Activated naive CD4-positive, alpha-beta T cell treated with anti-CD3 and anti-CD28 coated beads for 36 hours (primary cell): Measurements from ENCODE around the gene SFXN1. TPM values are rescaled to one million over a fixed set of nuclear protein-coding genes. Genes with fewer than 3 reads are reported as not detected.

Experiments
- CTCF ChIA-PET: fragments of 350-600 bp; sonication (Branson Sonifier 250); formaldehyde crosslinking; loops from one replicate; lab custom pipeline; 2021; ENCODE audit warnings: antibody characterized with exemption; lab: Charles Lee
- DNase-seq: peaks from one replicate; pipeline ENCODE4 v3.0.0-alpha.2; 2020
- H3K27ac Mint-ChIP-seq: one replicate; pipeline ENCODE4 v1.8.0; 2021; ENCODE audit warnings: mild to moderate bottlenecking, mixed read lengths
- H3K27me3 Mint-ChIP-seq: one replicate; pipeline ENCODE4 v1.8.0; 2021; ENCODE audit warnings: low read depth, mixed read lengths
- H3K36me3 Mint-ChIP-seq: one replicate; pipeline ENCODE4 v1.8.0; 2021; ENCODE audit warnings: low read depth, mixed read lengths
- H3K4me1 Mint-ChIP-seq: one replicate; pipeline ENCODE4 v1.8.0; 2021; ENCODE audit warnings: low read depth, mixed read lengths
- H3K4me3 Mint-ChIP-seq: one replicate; pipeline ENCODE4 v1.8.0; 2021; ENCODE audit warnings: mild to moderate bottlenecking, moderate library complexity, mixed read lengths
- H3K9me3 Mint-ChIP-seq: one replicate; pipeline ENCODE4 v1.8.0; 2021; ENCODE audit warnings: mixed read lengths
- intact Hi-C: fragments of 100-400 bp; cut with micrococcal nuclease; formaldehyde crosslinking; loops from one replicate; pipeline ENCODE4 v1.15.1; 2023
- total RNA-seq, 2 experiments: library from RNA; stranded (reverse); gene quantifications; one replicate each; pipeline ENCODE4 v1.2.3, GENCODE V29; 2021

The SFXN1 gene
- total RNA-seq, 2 experiments from 2014 or later: 350 to 358 TPM

DNA sequence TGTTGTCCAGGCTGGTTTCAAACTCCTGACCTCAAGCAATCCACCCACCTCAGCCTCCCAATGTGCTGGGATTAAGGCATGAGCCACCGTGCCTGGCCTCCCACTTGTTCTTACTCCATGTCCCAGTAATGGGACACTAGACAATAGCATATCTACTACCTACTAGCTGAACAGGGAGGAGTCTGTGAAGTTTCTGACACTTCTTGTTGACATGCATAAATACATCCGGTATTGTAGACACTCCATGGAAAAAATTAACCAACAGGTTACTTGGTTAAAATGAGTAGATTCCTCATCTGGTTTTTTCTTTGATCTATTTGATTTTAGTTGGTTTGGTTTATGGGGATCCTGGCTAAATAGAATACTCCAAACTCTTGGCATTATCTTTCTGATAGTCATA, 88.3 kb downstream of the SFXN1 start:
- H3K36me3 Mint-ChIP-seq: no peaks in the 10 kb centered on the region
- CTCF ChIA-PET: no interaction called here
- no peak overlapping the region for H3K27ac Mint-ChIP-seq
- no peaks in the 10 kb centered on the region for H3K9me3 Mint-ChIP-seq
- DNase-seq: no peak
- no peak overlapping the region for H3K4me3 Mint-ChIP-seq
- no peaks in the 10 kb centered on the region for H3K4me1 Mint-ChIP-seq
- H3K27me3 Mint-ChIP-seq: no peaks in the 10 kb centered on the region
- intact Hi-C loops: no loop called here

DNA sequence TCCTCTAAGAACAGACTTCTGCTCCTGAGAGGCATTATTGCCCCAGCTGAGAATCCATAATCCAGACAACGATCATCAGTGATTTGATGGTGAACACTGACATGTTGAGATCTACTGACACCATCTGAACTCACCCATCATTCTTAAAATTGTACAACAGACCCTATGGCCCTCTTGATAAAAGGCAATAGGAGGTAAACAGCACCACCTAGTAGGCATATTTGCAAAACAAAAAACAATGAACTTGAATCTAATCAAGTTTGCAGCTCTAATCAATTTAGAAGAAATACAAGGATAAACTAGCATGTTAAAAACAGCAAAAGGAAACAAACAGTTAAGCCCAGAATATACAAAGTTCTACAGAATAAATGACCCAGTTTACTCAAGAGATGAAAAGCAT, 89.6 kb downstream of the SFXN1 start:
- Mint-ChIP-seq H3K4me1 (no peaks in the 10 kb centered on the region), H3K36me3 (no peaks in the 10 kb centered on the region), H3K27ac (no peak overlapping the region), H3K4me3 (no peak overlapping the region), H3K9me3 (no peaks in the 10 kb centered on the region), H3K27me3 (no peaks in the 10 kb centered on the region)
- intact Hi-C loops: loop anchor here (1.0 kb wide), 1 partner anchor 34 kb away; no protein-coding TSS in a partner anchor
- CTCF ChIA-PET: interaction anchor here (0.6 to 1.2 kb wide), 5 partner anchors 28 to 129 kb away, joined by 3 to 5 read pairs (median 3); no protein-coding TSS in a partner anchor
- no peak for DNase-seq

DNA sequence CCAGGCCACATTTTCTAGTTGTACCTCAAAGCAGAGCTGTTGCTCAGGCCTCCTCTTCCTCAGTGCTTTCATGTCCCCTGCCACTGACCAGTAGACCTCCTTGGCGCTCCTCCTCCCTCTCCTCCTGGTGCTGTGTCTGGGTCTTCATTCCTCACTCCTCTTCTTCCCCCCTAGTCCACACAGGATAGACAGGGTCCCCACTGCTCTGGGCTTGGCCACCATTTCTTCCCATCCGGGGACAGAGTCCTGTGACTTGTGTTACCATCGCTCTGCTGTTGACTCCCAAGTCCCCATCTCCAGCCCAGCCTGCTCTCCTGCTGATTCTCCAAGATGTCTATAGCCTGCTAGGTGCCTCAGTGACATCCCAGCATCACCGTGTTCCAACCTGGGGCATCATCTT, 91.3 kb downstream of the SFXN1 start:
- no peaks in the 10 kb centered on the region for H3K36me3 Mint-ChIP-seq
- H3K4me1 Mint-ChIP-seq: no peaks in the 10 kb centered on the region
- intact Hi-C loops: no loop called here
- no peaks in the 10 kb centered on the region for H3K27me3 Mint-ChIP-seq
- H3K9me3 Mint-ChIP-seq: no peaks in the 10 kb centered on the region
- H3K27ac Mint-ChIP-seq: no peak overlapping the region
- DNase-seq: no peak
- CTCF ChIA-PET: interaction anchor here (1.2 to 1.9 kb wide), 2 partner anchors 35 to 149 kb away, joined by 3 to 6 read pairs; no protein-coding TSS in a partner anchor
- no peak overlapping the region for H3K4me3 Mint-ChIP-seq

DNA sequence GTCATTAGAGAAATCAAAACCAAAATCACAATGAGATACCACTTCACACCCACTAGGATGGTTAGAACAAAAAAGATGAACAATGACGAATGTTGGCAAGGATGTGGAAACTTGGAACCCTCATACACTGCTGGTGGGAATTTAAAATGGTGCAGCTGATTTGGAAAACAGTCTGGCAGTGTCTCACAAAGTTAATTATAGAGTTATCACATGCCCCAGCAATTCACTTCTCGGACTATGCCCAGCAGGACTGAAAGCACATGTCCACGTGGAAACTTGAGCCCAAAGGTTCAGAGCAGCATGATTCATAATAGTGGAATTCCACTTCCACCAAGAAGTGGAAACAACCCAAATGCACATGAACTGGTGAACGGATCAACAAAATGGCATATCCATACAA, 94.5 kb downstream of the SFXN1 start:
- CTCF ChIA-PET: no interaction called here
- peaks cover 3% of the 10 kb centered on the region for H3K4me1 Mint-ChIP-seq
- DNase-seq: no peak
- H3K27ac Mint-ChIP-seq: no peak overlapping the region
- no peaks in the 10 kb centered on the region for H3K27me3 Mint-ChIP-seq
- H3K4me3 Mint-ChIP-seq: no peak overlapping the region
- intact Hi-C loops: no loop called here
- no peaks in the 10 kb centered on the region for H3K36me3 Mint-ChIP-seq
- H3K9me3 Mint-ChIP-seq: no peaks in the 10 kb centered on the region

DNA sequence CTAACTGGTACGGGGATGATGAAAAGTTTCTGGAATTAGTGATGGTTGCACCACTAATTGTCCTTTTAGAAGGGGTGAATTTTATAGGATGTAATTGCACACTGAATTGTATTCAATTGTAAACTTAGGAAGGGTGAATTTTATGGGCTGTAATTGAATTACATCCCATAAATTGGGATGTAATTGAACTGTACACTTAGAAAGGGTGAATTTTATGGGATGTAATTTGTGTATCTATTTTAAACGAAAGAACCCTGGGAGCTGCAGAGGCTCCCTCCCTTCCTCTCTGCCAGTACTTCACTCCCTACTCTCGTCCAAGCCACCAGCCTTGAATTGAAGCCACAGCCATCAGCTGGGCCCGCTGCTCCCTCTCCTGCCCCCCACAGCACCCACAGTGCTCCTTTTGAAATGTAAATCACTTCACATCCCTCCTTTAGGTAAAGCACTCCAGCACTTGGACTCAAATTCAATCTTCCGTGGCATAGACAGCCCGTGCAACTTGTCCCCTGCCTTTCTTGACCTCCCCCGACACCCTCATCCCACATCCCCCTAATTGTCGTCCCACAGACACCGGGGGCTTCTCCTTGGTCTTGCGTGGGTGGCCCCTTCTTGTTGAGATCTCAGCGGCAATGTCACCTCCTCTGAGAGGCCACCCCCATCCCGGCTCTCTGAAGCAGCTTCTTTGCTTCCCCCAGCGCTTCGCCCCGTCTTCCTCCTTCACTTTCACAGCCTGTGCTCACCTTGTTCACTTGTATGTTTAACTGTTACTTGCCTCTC, 95.3 kb downstream of the SFXN1 start:
- intact Hi-C loops: no loop called here
- DNase-seq: no peak
- CTCF ChIA-PET: no interaction called here
- H3K27ac Mint-ChIP-seq: no peak overlapping the region
- no peaks in the 10 kb centered on the region for H3K27me3 Mint-ChIP-seq
- no peak overlapping the region for H3K4me3 Mint-ChIP-seq
- H3K9me3 Mint-ChIP-seq: no peaks in the 10 kb centered on the region
- H3K36me3 Mint-ChIP-seq: no peaks in the 10 kb centered on the region
- peaks cover 3% of the 10 kb centered on the region for H3K4me1 Mint-ChIP-seq

DNA sequence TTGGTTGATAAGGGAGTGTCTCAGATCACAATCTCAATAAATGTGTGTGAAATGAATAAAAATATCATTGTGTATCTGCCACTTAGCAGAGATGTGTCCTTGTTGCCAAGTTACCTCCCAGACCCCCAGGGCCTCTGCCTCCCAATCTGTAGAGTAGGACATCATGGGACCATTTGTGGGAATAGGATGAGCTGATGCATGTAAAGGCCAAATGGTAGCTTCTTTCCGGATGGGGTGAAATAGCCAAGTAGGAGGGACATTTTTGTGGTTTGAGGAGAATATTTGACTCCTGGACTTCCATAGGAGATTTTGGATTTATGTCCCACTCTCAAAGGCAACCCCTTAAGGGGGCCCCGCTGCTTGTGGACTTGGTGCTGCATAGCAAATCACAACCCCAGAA, 96.9 kb downstream of the SFXN1 start:
- Mint-ChIP-seq H3K27ac (no peak overlapping the region), H3K9me3 (no peaks in the 10 kb centered on the region), H3K27me3 (no peaks in the 10 kb centered on the region), H3K4me1 (peaks cover 6% of the 10 kb centered on the region), H3K4me3 (no peak overlapping the region), H3K36me3 (no peaks in the 10 kb centered on the region)
- no peak for DNase-seq
- intact Hi-C loops: no loop called here
- CTCF ChIA-PET: no interaction called here

DNA sequence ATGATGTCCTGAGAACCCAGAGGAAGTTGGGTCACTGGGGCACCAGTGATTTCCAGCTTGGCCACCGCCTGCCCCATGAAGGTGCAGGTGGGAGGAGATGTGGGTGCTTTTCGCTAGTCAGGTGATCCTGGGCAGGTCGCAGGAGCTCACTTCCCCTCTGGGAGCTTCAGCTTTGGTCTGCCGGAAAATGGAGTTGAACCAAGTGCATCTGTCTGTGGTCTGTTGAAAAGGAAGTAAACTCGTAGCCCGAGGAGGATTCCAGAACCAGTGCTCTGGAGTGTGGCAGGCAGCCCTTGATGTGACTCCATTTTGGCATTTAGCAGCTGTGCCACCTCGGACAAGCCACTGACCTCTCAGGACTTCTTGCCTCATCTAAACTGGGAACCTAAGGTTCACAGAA, 97.7 kb downstream of the SFXN1 start:
- Mint-ChIP-seq H3K36me3 (no peaks in the 10 kb centered on the region), H3K27ac (no peak overlapping the region), H3K27me3 (no peaks in the 10 kb centered on the region), H3K4me1 (peaks cover 6% of the 10 kb centered on the region), H3K4me3 (no peak overlapping the region), H3K9me3 (no peaks in the 10 kb centered on the region)
- intact Hi-C loops: no loop called here
- CTCF ChIA-PET: no interaction called here
- peak; percentile 6 for DNase-seq

DNA sequence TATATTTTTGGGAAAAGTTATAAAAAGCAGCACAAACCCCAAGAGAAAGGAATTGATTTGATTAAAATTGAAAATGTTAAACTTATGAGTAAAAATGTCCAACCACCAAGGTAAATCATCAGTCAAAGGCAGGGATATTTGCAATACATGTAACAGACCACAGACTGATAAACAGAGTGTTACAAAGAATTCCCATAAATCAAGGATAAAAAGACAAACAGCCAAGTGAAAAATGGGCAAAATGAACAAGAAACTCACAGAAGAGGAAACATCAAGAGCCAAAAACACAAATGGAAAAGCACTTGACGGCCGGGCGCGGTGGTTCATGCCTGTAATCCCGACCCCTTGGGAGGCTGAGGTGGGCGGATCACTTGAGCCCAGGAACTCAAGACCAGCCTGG, 98.2 kb downstream of the SFXN1 start:
- Mint-ChIP-seq H3K4me3 (no peak overlapping the region), H3K27ac (no peak overlapping the region), H3K4me1 (peaks cover 11% of the 10 kb centered on the region), H3K36me3 (no peaks in the 10 kb centered on the region), H3K9me3 (no peaks in the 10 kb centered on the region), H3K27me3 (no peaks in the 10 kb centered on the region)
- CTCF ChIA-PET: no interaction called here
- intact Hi-C loops: no loop called here
- no peak for DNase-seq

Other genes starting within 250 kb of the SFXN1 start
- gene DRD1, start 34.4 kb upstream of the SFXN1 start, total RNA-seq: not detected
- 1 to 10 TPM; 8.7 to 10.0 TPM for gene HRH2, start 179.5 kb downstream of the SFXN1 start, total RNA-seq